IPS DF 4.7 (cell line): ENCODE measurements around the gene NHERF2.
A peak's percentile ranks its signal among the peaks of the same experiment; 100 is the strongest.
"Not testable (repeated sequence)": the region's sequence is repeated elsewhere in the genome, so short reads cannot be mapped to it uniquely, and the experiment has no call there.

Experiments
- DNase-seq: peaks from one replicate; pipeline ENCODE4 v3.0.0-alpha.2; 2013; ENCODE audit warnings: low spot score; ENCODE audit errors: extremely low read depth

NHERF2 gene

GRCh38 chr16:2005646-2006045, 21.1 kb upstream of the NHERF2 start:
- no peak for DNase-seq

DNA sequence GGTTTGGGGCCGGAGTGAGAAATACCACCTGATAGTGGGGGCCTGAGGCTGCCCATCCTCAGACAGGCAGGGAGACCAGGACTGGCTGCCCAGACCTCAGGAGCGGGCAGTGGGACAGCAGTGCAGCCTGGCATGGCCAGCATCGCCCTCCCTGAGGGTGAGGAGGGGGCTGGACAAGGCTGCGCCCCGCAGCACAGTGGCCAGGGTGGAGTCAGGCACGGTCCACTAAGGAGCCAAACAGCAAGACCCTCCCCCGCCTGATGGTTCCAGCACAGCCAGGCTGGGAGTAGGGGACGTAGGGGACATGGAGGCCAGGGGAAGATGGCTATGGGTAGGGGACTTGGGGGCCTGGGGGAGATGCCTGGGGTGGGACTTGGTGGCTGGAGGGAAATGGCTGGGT, 20.4 kb upstream of the NHERF2 start:
- DNase-seq, result no peak

DNA sequence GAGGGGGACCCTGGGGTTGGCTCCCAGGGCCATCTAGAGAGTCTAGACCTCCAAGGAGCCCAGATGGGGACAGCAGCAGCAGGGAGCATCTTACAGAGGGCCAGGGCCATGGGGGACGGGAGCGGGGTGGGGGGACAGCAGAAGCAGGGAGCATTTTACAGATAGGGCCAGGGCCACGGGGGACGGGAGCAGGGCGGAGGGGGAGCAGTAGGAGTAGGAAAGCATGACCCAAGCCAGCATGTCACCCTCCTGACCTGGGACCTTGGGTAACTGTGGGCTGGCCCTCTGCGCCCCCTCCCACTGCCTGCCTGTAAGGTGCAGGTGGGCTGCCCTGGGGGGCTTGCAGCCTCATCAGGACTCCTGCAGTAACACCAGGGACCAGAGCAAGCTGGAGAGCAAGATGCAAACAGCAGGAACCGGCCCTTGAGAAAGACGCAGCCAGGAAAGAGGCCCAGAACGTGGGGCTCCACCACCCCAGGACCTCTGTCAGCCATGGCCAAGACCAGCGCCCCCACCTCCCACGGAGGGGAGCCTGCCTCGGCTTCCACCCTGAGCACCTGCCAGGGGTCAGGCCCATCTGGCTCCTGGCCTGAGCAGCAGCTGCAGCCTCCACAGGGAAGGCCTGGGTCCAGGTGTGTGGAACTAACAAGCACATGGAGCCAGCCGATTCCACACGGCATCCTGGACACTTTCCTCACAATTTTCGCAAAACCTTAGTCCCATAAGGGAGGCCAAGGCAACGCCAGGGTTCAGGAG, 19.4 kb upstream of the NHERF2 start:
- no peak for DNase-seq

DNA sequence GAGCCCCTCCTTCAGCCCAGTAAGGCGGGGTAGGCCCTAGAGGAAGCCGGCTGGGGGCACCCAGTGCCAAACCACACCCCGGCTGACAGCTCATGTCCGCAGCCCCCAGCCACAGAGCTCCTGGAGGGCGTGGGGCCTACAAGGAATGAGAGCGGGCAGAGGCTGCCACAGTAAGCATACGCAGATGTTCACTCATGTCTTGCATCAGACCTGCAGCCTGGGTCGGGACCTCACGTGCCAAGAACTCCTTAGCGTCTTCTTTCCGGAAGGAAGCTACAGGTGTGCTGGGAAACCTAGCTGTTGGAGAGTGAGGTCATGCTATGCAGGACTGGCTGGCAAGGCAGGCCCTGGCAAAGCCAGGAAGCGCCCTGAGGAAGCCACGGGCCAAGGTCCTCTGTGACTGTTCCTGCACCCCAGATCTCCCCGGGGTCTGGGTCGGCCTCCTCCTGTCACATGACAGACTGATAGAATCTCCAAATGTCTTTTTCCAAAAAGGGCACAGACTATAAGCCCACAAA, 18.6 kb upstream of the NHERF2 start:
- no peak for DNase-seq

DNA sequence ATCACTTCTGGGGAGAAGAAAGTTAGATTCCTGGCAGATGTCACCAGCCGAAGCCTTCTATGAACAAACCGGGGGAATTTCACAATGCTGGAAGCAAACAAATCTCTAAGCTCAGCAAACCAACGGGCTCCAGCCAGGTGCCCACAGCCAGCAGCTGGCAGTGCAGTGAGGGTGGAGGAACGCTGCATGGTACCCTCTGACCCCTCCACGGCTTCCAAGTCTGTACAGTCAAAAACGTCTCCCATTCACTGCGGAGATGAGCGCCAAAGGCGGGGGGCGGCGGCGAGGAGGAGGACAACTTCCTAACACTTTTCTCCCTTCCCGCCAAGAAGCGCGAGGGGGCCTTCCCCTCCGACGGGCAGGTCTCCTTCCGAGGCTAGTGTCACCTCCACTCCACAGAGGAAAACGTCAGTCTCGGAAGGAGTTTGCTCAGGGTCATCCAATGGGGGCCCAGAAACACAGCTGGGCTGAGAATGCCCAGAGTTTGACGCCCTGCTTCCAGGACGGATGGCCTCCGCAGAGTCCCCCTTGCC, 18.0 kb upstream of the NHERF2 start:
- DNase-seq, result no peak

DNA sequence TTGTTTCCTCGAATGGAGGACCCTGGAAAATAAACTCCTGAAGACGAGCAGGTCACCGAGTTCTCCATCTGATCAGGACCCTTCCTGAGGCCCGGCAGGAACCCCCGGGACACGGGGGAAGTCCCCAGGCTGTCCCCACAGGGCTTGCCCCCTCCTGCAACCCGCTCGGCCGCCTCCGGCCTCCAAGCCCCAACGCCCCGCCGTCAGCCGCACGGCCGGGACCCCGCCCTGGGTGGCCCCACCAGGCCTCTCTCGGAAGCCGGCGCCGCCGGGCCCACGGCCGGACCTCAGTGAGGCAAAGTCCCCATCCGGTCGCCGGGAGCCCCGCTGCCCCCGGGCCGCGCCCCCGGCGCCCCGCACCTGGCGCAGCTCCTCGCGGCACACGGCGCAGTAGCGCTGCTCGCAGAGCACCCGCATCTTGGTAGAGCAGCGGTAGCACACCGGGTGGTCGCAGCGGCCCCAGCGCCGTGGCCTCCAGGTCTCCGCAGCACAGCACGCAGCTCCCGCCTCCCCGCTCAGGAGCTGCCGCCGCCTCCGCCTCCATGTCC, 17.5 kb upstream of the NHERF2 start:
- DNase-seq, result no peak

- no peak for DNase-seq
These were observed 16.8 kb upstream of the NHERF2 start, which contains the start of gene ZNF598 for GRCh38 chr16:2009791-2010510. TSS of gene ZNF598 (minus strand) at chr16:2009821.

GRCh38 chr16:2011726-2012125, 15.0 kb upstream of the NHERF2 start:
- DNase-seq, result not testable (repeated sequence)

DNA sequence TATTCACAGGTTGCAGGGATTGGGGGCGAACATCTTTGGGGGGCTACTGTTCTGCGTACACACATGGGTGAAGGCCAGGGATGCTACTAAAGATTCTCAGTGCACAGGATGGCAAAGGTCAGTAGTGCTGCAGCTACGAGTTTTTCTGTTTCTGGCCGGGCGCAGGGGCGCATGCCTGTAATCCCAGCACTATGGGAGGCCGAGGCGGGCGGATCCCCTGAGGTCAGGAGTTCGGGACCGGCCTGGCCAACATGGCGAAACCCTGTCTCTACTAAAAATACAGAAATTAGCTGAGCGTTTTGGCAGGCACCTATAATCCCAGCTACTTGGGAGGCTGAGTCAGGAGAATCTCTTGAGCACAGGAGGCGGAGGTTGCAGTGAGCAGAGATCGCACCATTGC, 13.2 kb upstream of the NHERF2 start:
- DNase-seq, result no peak

DNA sequence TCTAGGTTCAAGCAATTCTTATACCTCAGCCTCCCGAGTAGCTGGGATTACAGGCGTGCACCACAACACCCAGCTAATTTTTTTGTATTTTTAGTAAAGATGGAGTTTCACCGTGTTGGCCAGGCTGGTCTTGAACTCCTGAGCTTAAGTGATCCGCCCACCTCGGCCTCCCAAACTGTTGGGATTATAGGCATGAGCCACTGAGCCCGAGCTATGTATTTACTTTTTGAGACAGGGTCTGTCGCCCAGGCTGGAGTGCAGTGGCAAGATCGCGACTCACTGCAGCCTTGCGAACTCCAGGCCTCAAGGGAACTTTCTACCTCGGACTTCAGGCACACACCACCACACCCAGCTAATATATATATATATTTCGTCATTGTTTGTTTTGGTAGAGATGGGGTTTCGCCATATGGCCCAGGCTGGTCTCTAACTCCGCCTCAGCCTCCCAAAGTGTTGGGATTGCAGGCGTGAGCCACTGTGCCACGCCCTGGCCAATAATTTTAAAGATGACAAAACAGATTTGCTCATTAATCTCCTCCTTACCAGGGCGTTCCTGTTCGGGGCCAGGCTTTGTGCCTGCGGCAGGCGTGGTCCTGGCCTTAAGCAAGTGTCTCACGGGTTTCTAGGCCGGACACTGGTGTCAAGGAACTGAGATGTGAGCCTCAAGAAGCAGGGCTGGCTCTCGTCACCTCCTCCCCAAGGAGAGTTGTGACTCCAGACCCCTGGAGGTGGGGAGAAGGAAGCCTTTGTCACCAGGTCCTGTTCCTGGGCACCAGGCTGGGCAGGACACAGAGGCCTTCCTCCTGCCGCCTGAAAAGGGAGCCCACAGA, 11.4 kb upstream of the NHERF2 start:
- no peak for DNase-seq

DNA sequence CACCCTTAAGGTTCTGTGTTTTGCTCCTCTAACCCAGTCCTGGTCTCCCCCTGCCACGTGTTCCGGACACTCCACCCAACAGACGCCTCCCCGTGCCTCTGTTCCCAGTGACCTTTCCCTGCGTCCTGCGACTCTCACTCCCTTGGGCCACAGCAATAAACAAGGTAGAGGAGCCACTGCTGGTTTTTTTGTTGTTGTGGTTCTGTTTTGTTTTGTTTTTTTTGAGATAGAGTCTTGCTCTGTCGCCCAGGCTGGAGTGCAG, 10.8 kb upstream of the NHERF2 start:
- DNase-seq, result no peak

DNA sequence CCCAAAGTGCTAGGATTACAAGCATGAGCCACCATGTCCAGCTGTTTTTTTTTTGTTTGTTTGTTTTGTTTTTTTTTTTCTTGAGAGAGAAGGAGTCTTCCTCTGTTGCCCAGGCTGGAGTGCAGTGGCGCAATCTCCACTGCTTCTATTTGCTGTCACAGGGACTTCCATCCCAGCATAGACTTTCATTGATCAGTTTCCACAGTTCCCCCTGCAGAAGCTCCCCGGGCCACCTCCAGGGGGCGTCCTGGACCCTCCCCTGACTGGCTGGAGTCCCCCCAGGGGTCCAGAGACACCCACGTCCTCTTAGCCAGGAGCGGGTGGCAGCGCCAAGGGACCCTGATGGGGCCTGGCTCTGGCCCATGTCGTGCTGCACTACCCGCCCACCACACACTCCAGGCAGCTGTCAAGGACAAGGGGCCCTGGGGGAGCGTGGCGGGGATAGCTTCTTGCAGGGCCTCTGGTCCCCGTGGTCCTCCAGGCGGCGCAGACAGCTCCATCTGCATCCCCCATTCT, 10.2 kb upstream of the NHERF2 start:
- DNase-seq, result no peak

- no peak for DNase-seq
These were observed 7.2 kb upstream of the NHERF2 start, which contains the start of gene NPW for GRCh38 chr16:2019518-2019920. TSS of gene NPW (plus strand) at chr16:2019785.

DNA sequence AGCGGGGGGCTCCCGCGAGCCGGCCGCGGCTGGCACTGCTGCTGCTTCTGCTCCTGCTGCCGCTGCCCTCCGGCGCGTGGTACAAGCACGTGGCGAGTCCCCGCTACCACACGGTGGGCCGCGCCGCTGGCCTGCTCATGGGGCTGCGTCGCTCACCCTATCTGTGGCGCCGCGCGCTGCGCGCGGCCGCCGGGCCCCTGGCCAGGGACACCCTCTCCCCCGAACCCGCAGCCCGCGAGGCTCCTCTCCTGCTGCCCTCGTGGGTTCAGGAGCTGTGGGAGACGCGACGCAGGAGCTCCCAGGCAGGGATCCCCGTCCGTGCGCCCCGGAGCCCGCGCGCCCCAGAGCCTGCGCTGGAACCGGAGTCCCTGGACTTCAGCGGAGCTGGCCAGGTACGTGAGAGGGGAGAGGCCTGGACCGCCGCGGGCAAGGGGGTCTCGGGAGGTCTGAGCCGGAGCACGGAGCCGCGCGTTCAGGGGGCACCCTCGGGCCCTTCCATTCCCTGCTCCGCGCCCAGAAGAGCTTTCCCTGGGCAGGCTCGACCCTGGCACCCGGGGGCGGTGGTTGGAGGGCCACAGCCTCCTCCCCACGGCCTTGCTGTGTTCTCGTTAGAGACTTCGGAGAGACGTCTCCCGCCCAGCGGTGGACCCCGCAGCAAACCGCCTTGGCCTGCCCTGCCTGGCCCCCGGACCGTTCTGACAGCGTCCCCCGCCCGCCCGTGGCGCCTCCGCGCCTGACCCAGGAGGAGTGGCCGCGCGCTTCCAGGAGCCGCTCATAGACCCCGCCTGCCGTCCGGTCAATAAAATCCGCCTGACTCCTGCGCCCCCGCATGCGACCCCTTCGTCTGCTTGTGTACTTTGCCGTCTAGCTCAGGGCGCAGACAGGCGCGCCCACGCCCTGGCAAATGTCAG, 6.5 kb upstream of the NHERF2 start:
- DNase-seq, result no peak

GRCh38 chr16:2022723-2023091, 4.0 kb upstream of the NHERF2 start:
- DNase-seq, result no peak

GRCh38 chr16:2023092-2024031, 3.3 kb upstream of the NHERF2 start:
- peak; percentile 83 for DNase-seq

DNA sequence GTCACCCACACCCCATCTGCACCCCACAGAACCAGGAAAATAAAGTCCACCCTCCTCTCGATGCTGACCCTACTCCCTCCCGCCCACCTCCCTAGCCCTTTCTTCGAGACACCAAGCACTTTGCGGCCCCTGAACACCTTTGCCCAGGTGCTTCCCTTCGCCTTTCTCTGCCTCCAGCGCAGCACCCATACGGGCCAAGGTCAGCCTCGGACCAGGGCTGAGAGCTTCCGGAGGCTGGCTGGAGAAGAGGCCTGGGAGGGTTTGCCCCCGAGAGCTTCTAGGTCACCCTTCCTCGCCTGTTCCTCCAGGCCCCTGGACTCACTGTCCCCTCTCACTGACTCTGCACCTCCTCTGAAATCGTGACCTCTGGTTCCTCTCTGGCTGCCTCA, 2.7 kb upstream of the NHERF2 start:
- DNase-seq, result no peak

GRCh38 chr16:2025251-2025650, 1.5 kb upstream of the NHERF2 start:
- no peak for DNase-seq

GRCh38 chr16:2025878-2026460, 733 bp upstream of the NHERF2 start:
- no peak for DNase-seq
